Effector memory CD4-positive, alpha-beta T cell (primary cell): ENCODE results near the gene PTH1R.
A peak's percentile ranks its signal among the peaks of the same experiment; 100 is the strongest.

Experiments used
- DNase-seq, 3 donors: peaks; one replicate each; pipeline ENCODE4 v3.0.0-alpha.2; 2020
- H3K27ac ChIP-seq: 2 replicates; pipeline ENCODE4 v1.7.0; 2013; ENCODE audit warnings: mild to moderate bottlenecking, low read length, moderate library complexity; ENCODE audit not compliant: insufficient read depth, poor library complexity, severe bottlenecking
- H3K27me3 ChIP-seq: replicated peaks from 2 replicates; pipeline ENCODE4 v1.7.0; 2013; ENCODE audit warnings: mild to moderate bottlenecking, low read length; ENCODE audit not compliant: insufficient read depth, control insufficient read depth, poor library complexity, severe bottlenecking
- H3K36me3 ChIP-seq: 2 replicates; pipeline ENCODE4 v1.7.0; 2013; ENCODE audit warnings: mild to moderate bottlenecking, low read length, moderate library complexity; ENCODE audit not compliant: control insufficient read depth, insufficient read depth
- H3K4me1 ChIP-seq: 2 replicates; pipeline ENCODE4 v1.7.0; 2013; ENCODE audit warnings: low read length, mild to moderate bottlenecking; ENCODE audit not compliant: control insufficient read depth, insufficient read depth, poor library complexity, severe bottlenecking
- H3K4me3 ChIP-seq: 2 replicates; pipeline ENCODE4 v1.7.0; 2013; ENCODE audit warnings: low read length, low read depth, mild to moderate bottlenecking; ENCODE audit not compliant: insufficient read depth, poor library complexity, severe bottlenecking
- H3K9me3 ChIP-seq: 2 replicates; pipeline ENCODE4 v1.7.0; 2013; ENCODE audit warnings: mild to moderate bottlenecking, low read length, moderate library complexity; ENCODE audit not compliant: control insufficient read depth

The PTH1R gene

GRCh38 chr3:46926871-46927717 is 49.6 kb downstream of the PTH1R start:
- no peak for DNase-seq
- H3K4me1 ChIP-seq = peaks cover 34% of the 10 kb centered on the region
- no peaks in the 10 kb centered on the region for H3K27me3 ChIP-seq
- no peak overlapping the region for H3K4me3 ChIP-seq
- H3K9me3 ChIP-seq = no peaks in the 10 kb centered on the region
- peak overlapping the region; percentile 11 for H3K27ac ChIP-seq
- peaks cover 41% of the 10 kb centered on the region for H3K36me3 ChIP-seq

- Histone ChIP-seq H3K4me3 (no peak overlapping the region), H3K27me3 (no peaks in the 10 kb centered on the region), H3K4me1 (peaks cover 40% of the 10 kb centered on the region), H3K36me3 (peaks cover 35% of the 10 kb centered on the region), H3K27ac (no peak overlapping the region), H3K9me3 (no peaks in the 10 kb centered on the region)
- no peak for DNase-seq
These were observed 50.2 kb downstream of the PTH1R start for GRCh38 chr3:46927718-46928073.

- H3K27me3 ChIP-seq = no peaks in the 10 kb centered on the region
- H3K9me3 ChIP-seq = no peaks in the 10 kb centered on the region
- peaks cover 29% of the 10 kb centered on the region for H3K36me3 ChIP-seq
- H3K4me3 ChIP-seq = no peak overlapping the region
- no peak for DNase-seq
- no peak overlapping the region for H3K27ac ChIP-seq
- H3K4me1 ChIP-seq = peaks cover 46% of the 10 kb centered on the region
These were observed 50.8 kb downstream of the PTH1R start for GRCh38 chr3:46928282-46928681.

- H3K4me3 ChIP-seq = no peak overlapping the region
- no peaks in the 10 kb centered on the region for H3K9me3 ChIP-seq
- peaks cover 49% of the 10 kb centered on the region for H3K4me1 ChIP-seq
- peaks cover 18% of the 10 kb centered on the region for H3K36me3 ChIP-seq
- no peaks in the 10 kb centered on the region for H3K27me3 ChIP-seq
- no peak for DNase-seq
- no peak overlapping the region for H3K27ac ChIP-seq
These were observed 51.8 kb downstream of the PTH1R start for GRCh38 chr3:46929324-46929723.

- Histone ChIP-seq H3K9me3 (no peaks in the 10 kb centered on the region), H3K4me1 (peaks cover 49% of the 10 kb centered on the region), H3K36me3 (peaks cover 11% of the 10 kb centered on the region), H3K27me3 (no peaks in the 10 kb centered on the region), H3K27ac (no peak overlapping the region), H3K4me3 (no peak overlapping the region)
- DNase-seq = no peak
These were observed 52.8 kb downstream of the PTH1R start for GRCh38 chr3:46930166-46930944.

GRCh38 chr3:46930945-46931403 is 53.5 kb downstream of the PTH1R start:
- H3K9me3 ChIP-seq = no peaks in the 10 kb centered on the region
- H3K27ac ChIP-seq = no peak overlapping the region
- no peak overlapping the region for H3K4me3 ChIP-seq
- no peaks in the 10 kb centered on the region for H3K27me3 ChIP-seq
- H3K36me3 ChIP-seq = peaks cover 5% of the 10 kb centered on the region
- H3K4me1 ChIP-seq = peaks cover 48% of the 10 kb centered on the region
- DNase-seq = no peak

GRCh38 chr3:46931631-46932331 is 54.3 kb downstream of the PTH1R start:
- Histone ChIP-seq H3K4me3 (no peak overlapping the region), H3K9me3 (no peaks in the 10 kb centered on the region), H3K36me3 (peaks cover 8% of the 10 kb centered on the region), H3K27me3 (no peaks in the 10 kb centered on the region), H3K27ac (peak overlapping the region; percentile 37), H3K4me1 (peaks cover 40% of the 10 kb centered on the region)
- DNase-seq = no peak

- H3K4me1 ChIP-seq = peaks cover 31% of the 10 kb centered on the region
- DNase-seq = no peak
- H3K9me3 ChIP-seq = no peaks in the 10 kb centered on the region
- H3K4me3 ChIP-seq = no peak overlapping the region
- peak overlapping the region; percentile 24 for H3K27ac ChIP-seq
- peaks cover 16% of the 10 kb centered on the region for H3K36me3 ChIP-seq
- no peaks in the 10 kb centered on the region for H3K27me3 ChIP-seq
These were observed 55.1 kb downstream of the PTH1R start for GRCh38 chr3:46932455-46933225.

- Histone ChIP-seq H3K9me3 (no peaks in the 10 kb centered on the region), H3K4me3 (no peak overlapping the region), H3K4me1 (peaks cover 29% of the 10 kb centered on the region), H3K36me3 (peaks cover 22% of the 10 kb centered on the region), H3K27me3 (no peaks in the 10 kb centered on the region), H3K27ac (no peak overlapping the region)
- DNase-seq = no peak
These were observed 55.7 kb downstream of the PTH1R start for GRCh38 chr3:46933261-46933660.
